GM21717 (cell line): ENCODE results near the gene ADGRB3.
"Not testable (repeated sequence)": the region's sequence is repeated elsewhere in the genome, so short reads cannot be mapped to it uniquely, and the experiment has no call there.

Experiments
- ATAC-seq: cut with Tn5 transposase; IDR thresholded peaks from one replicate; pipeline ENCODE4 v1.9.1; 2021; ENCODE audit warnings: mild to moderate bottlenecking, moderate library complexity; ENCODE audit not compliant: unreplicated experiment

The ADGRB3 gene

GRCh38 chr6:69391106-69391505 lies 756.0 kb downstream of the ADGRB3 start:
- ATAC-seq = no peak

- ATAC-seq = no peak
Observed at GRCh38 chr6:69392745-69393144, 757.7 kb downstream of the ADGRB3 start.

DNA sequence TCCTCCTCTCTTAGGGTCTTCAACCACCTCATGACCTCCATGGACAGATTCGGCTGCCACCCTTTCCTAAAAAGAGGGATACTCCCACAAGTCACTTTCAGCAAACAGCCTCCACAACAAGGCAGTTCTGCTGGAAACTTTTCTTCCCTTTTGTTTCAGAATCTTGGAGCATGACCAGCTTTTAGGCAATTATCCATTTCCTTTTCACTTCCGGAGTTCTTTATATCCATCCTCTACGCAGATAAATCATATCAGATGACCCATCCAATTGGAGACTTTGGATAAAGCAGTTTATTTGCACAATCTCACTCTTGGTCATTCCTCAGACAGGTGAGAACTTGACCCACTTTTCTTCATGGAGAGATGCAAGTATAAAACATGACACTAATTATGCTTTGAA lies 763.2 kb downstream of the ADGRB3 start:
- no peak for ATAC-seq

DNA sequence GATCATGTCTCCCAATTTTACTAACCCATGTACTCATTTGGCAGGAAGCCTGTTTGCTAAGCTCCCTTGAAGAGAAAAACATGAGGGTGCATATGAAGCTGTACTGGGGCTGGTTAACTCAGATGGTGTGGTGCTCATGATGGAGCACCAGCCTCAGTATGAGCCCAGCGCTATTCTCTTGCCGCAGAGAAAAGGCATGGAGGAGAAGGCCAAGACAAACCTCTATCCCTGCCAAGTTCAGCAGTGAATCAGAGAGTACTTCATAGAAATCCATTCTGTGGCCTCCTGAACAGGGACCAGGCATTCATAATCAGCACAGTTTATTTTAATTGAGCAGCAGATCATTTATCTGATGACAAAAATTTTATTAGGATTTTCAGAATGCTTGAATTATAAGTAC lies 763.6 kb downstream of the ADGRB3 start:
- no peak for ATAC-seq

DNA sequence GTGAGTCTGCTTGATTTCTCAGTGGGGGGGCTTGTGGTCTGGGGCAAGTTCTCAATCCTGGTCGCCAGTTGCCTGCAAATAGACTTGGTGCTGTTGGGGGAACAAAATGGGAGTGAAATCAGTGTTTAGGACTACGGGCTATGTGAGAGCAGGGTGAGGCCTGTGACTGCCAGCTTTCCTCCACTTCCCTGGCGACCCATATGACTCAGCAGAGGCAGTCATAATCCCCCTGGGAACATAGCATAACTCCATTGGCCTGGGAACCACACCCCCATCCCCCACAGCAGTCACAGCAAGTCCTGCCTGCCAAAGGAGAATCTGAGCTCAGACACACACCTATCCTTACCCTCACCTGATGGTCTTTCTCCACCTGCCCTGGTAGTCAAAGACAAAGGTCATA lies 773.8 kb downstream of the ADGRB3 start:
- ATAC-seq = no peak

- ATAC-seq = no peak
Observed at GRCh38 chr6:69416776-69417175, 781.7 kb downstream of the ADGRB3 start.

DNA sequence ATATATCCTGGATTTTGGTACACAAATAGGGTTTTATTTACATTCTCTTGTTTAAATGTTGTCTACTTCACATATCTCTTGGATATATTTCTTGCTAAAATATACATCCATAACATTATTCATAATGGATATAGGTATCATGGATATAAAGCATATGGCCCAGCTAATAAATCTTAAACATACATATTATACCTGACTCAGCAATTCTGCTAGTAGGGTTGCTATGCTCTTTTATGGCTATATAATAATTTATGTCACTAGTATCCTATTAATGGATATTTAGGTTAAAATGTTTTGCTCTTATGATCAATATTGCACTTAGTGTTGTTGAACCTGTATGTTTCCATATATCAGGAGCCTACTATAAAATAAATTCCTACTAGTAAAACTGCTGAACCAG lies 786.2 kb downstream of the ADGRB3 start:
- no peak for ATAC-seq

- ATAC-seq = no peak
Observed at GRCh38 chr6:69422020-69422419, 786.9 kb downstream of the ADGRB3 start.

- no peak for ATAC-seq
Observed at GRCh38 chr6:69422475-69422874, 787.4 kb downstream of the ADGRB3 start.

- no peak for ATAC-seq
Observed at GRCh38 chr6:69423785-69424184, 788.7 kb downstream of the ADGRB3 start.

DNA sequence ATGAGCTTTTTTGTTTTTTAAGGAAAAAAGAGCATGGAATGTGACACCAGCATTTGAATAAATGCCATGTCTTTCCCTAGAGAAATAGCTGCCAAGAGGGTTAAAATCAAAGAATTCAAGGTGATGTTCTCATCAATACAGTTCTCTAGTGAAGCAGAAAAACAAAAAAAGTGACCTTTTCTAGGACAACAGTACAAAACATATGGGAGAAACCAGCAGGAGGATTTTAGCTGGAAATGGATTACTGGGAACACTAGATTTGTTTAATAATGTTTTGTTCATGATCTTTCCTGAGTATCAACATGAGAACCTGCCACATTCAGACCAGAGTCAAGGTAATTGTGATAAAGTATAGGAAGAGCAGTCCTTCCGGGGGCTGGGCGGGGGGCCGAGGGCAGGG lies 789.5 kb downstream of the ADGRB3 start:
- no peak for ATAC-seq

GRCh38 chr6:69427882-69428281 lies 792.8 kb downstream of the ADGRB3 start:
- ATAC-seq = no peak

GRCh38 chr6:69432168-69432567 lies 797.1 kb downstream of the ADGRB3 start:
- ATAC-seq = not testable (repeated sequence)

DNA sequence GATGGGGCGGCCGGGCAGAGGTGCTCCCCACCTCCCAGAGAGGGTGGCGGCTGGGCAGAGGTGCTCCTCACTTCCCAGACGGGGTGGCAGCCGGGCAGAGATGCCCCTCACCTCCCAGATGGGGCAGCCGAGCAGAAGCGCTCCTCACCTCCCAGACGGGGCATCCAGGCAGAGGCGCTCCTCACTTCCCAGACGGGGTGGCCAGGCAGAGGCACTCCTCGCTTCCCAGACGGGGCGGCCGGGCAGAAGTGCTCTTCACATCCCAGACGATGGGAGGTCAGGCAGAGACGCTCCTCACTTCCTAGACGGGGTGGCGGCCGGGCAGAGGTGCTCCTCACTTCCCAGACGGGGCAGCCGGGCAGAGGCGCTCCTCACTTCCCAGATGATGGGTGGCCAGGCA lies 798.0 kb downstream of the ADGRB3 start:
- not testable (repeated sequence) for ATAC-seq

GRCh38 chr6:69438113-69438512 lies 803.0 kb downstream of the ADGRB3 start:
- ATAC-seq = no peak
